Measurements from ENCODE around the gene MRI1.

- no peak for TF ChIP-seq CTCF (IDR thresholded peaks at IDR 0.05 in 2 of 3, conservative IDR thresholded peaks at IDR 0.05 in 1 of 3; ENCODE audit: control insufficient read depth in 2 of 3, extremely low read depth in 1 of 3, insufficient read depth in 1 of 3, low read depth in 3 of 3, low read length in 3 of 3)
- TF ChIP-seq POLR2A (IDR thresholded peaks at IDR 0.05; ENCODE audit: low read depth, low read length), result no peak
- TF ChIP-seq TAF1 (IDR thresholded peaks at IDR 0.05; ENCODE audit: borderline replicate concordance, low read depth, low read length), result no peak
- TF ChIP-seq MYC (IDR thresholded peaks at IDR 0.05; ENCODE audit: insufficient read depth, insufficient read length, insufficient replicate concordance, low read length, severe bottlenecking), result no peak
- TF ChIP-seq CHD4 (IDR thresholded peaks at IDR 0.05), result no peak
- TF ChIP-seq FOS (IDR thresholded peaks at IDR 0.05; ENCODE audit: borderline replicate concordance, extremely low read depth, insufficient read length), result no peak
- no peak for TF ChIP-seq ATF3 (IDR thresholded peaks at IDR 0.05; ENCODE audit: borderline replicate concordance, extremely low read depth, low read depth, low read length)
- TF ChIP-seq STAT1 (conservative IDR thresholded peaks at IDR 0.05), result no peak
- TF ChIP-seq REST (IDR thresholded peaks at IDR 0.05; ENCODE audit: low read depth, low read length), result no peak
- no peak for TF ChIP-seq NR2C1 (IDR thresholded peaks at IDR 0.05)
- no peak for TF ChIP-seq SMC3 (IDR thresholded peaks at IDR 0.05; ENCODE audit: borderline replicate concordance, low read length)
- no peak for TF ChIP-seq CUX1 (IDR thresholded peaks at IDR 0.05; ENCODE audit: insufficient replicate concordance, low read depth, low read length)
These were observed 42.4 kb downstream of the MRI1 start for GRCh38 chr19:13806728-13807127.
